NOMO-1 (cell line): ENCODE data around the gene IL10RA.
"Not testable (repeated sequence)": the region's sequence is repeated elsewhere in the genome, so short reads cannot be mapped to it uniquely, and the experiment has no call there.

Source experiments
- DNase-seq, 2 experiments: peaks; one replicate each; lab custom pipeline; 2025; ENCODE audit not compliant: unreplicated experiment in 2 of 2; lab: John Stamatoyannopoulos, UW

The IL10RA gene

DNA sequence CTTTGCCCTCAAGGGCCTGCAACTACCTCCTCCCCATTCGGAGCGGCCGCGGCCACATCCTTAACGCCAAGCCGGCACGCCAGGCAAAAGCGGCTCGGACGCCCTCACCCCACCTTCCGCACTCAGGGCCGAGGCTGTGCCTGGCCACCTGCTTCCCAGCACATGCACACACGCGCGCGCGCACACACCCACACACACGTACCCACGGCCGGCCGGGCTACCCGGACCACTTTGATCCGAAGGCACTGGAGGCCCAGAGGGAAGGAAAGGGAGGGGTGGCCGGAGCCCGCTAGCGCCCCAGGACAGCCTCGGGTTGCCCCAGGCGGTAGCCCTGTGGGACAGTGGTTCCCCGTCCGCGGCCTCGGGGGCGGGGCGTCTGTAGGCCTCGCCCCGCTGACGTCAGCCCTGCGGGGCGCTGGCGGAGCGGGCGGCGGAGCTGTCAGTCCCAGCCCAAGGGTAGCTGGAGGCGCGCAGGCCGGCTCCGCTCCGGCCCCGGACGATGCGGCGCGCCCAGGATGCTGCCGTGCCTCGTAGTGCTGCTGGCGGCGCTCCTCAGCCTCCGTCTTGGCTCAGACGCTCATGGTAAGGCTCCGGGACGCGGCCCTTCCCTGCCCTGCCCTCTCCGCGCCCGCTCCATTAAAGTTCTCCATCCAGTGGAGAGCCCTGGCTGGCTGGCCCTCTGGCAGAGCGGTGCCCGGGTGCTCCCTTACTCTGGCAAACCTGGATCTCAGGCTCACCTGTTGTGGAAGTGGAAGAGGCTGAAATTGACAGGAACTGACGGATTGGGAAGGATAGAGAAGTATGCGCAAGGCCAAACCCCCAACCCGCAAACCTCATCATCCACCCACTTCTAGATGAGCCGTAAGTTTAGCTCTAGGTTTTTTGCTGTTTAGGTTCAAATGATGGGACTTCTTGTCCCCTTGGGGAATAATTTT, at the start of gene IL10RA:
IL10RA (plus strand) TSS at position 442 of the 935 bp plus-strand sequence; CDS start at position 516, 74 bp downstream.
- DNase-seq: peak; percentile 83 to 93

DNA sequence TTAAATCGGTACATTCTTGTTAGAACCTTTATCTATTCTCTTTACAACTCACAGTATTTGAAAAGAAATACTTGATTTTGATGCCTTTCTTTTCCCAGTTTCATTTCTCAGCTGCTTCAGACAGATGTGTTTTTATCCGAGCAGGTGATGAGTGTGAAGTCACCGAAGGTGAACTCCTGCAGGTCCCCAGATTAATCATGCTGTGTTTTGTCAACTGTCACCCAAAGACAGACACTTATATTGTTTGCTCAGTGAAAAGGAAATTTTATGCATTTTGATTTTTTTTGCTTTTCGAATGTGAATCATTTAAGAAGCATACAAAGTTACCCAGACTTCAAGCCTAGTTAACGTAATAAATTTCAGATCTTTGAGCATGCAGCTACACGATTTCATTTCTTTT, 49.2 kb upstream of the IL10RA start:
- DNase-seq: no peak

DNA sequence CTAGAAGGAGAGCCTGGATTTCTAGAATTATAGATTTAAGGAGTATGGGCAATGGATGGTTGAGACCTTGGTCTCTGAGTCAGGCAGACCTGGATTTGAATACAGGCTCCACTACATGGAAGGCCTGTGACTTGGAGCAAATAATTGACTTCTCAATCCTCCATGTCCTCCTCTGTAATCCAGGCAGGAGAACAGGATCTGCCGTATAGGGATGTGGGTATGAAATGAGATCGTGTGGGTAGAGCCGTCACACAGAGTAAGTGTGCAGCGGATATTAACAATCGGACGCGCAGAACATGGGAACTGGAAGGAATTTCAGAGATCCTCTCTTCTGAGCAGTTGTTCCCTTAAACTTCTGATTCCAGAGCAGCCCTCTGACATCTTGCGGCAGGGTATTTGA, 45.5 kb upstream of the IL10RA start:
- no peak for DNase-seq

DNA sequence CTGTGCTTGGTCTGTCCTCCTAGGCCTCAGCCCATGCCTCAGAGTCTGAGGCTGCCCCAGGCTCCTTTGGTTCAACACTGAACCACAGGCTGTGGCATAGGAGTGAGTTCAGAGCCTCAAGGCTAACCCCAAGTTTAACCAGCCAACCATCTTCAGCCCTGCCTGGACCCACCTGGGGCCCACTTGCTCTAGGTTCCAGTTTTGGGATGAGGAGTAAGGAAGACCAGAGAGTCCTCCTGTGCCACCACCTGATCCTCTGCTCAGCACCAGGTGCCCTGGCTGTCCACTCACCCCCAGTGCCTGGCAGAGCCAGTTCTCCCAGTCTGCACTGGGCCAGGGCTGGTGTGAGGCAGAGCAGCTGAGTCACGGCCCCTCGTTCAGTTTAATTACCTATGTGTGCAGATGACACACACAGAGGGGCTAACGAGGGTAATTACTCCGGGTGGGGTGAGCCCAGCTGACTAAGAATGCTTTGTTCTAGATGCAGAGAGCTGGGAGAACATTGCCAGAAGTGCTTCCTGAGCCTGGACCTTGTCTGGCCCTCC, 45.0 kb upstream of the IL10RA start:
- no peak for DNase-seq

DNA sequence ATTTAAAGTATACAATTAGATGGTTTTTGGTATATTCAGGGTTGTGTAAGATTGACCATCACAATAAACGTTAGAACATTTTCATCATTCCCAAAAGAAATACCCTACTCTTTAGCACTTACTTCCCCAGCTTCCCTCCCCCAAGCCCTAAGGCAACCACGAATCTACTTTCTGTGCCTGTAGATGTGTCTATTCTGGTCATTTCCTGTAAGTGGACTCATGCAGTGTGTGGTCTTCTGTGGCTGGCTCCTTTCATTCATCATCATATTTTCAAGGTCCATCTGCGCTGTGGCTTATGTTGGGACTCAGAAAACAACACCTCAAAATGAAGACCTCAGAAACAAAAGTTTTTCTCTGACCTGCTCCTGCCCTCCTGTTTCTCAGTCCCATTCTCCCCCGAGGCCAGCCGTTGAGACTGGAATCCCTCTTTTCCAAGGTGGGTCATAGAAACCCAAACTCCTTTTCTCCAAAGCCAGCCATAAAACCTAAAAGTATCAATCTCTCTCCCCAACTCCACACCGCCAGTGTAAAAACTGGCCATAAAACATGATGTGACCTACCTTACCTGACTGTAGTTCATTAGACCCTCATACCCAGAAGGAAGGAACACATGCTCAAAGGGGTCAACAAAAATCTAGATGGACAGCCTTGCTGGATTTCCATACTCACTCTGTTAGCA, 44.1 kb upstream of the IL10RA start:
- DNase-seq: no peak

DNA sequence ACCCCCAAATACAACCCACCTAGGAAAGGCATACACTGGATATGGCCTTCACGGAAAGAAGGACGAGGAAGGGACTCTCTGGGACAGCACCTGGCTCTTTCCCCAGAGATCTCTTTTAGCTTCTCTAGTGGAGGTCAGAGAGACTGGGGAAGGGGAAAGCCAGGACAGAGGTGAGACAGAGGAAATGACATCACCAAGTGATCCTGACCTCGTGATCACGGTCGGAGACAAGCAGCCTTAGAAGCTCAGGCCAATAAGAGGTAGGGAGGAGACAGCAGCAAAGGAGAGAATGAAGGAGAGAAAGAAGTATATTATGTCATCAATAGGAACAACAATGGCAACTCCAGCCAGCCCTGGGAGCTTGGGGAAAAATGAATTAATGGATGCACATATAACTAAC, 41.6 kb upstream of the IL10RA start:
- no peak for DNase-seq

DNA sequence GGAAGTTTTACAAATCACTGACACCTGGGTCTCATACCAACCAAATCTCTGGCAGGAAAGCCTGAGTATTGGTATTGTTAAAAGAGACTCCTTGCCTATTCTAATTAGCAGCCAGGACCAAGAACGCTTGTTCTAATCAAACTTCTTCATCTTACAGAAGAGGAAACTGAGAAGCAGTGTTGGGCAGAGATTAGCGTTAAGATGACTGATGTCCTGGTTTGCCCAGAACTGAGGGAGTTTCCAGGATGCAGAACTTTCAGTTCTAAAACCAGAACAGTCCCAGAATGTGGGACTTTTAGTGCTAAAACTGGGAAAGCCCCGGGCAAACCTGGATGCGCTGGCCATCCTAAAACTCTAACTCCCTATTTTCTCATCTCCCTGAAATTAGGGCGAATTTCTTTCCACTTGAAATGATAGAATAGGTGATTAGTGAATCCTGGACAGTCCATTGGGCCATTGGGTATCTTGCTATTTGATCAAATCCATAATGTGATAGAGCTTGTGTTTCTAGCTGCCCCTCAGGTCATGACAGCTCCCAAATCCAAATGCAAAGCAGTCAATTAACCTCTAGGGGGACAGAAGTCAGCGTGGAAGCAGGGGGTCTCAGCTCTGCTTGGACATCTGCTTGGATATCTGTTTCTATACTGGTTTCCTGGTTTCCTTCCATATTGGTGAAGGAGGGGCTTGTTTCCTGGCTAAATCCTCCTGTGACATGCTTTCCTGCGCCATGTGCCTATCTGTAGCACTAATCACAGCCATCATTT, 41.0 kb upstream of the IL10RA start:
- no peak for DNase-seq

DNA sequence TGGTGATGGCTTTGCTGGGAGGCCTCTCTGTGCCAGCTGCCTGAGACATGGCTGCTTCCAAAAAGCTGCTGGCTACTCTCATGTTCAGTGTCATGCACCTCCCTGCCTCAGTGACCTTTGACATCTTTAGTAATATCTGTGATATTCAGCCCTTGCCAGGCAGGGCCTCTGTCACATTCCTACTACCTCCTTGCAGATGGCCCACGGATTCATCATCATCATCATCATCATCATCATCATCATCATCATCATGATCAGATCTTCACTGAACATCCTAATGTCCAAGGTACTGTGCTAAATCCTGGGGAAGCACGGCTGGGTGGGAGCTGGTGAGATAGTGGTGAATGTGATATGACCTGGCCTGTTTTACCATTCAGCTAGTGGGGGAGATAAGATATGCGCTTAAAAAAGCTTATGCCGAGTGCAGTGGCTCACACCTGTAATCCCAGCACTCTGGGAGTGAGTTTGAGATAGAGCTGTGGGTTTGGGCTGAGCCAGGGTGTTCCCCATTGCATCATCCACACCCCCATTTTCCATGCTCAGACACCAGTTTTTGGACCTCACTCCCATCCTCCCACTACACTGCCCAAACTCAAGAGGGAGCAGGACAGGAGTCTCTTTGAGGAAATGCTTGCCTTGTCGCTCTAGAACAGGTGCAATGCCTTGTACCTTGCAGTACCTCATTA, 39.9 kb upstream of the IL10RA start:
- no peak for DNase-seq

DNA sequence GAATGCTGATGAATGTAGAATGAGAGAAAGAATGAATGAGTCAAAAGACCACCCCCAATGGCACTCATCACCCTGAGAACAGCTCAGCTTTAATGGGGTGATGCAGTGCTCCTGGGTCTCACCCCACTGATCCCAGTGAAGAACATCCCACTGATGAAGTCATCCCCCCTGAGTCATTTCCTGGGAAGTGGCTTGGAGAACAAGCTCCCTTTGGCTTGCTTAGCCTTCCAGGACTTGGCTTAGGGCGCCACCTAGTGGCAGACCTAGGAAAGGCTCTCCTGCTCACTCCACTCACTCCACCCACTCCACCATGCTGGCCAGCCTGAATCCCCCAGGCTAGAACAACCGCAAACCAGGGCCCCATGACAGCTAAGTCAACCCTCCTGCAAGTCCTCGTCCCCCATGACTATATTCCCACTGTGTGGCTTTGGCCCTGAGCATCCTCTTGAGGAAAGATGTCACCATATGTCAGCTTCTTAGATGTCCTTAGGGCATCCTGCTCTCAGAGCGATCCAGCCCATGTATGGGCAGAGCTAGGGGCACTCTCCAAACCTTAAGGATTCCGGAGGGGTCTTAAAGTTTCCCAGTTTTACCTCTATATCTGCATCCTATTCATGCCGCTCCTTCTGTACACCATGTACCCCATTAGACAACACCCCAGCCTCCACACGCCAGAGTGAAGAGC, 39.2 kb upstream of the IL10RA start:
- peak; percentile 42 to 63 for DNase-seq

DNA sequence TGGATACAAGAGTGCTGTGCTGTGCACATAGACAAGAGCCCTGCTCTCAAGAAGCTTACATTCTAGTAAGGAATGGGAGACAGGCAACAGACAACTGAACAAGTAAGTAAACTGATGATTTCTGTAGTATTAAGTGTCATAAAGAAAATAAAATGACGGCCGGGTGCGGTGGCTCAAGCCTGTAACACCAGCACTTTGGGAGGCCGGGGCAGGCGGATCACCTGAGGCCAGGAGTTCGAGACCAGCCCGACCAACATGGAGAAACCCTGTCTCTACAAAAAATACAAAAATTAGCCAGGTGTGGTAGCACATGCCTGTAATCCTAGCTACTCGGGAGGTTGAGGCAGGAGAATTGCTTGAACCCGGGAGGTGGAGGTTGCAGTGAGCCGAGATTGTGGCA, 38.4 kb upstream of the IL10RA start:
- DNase-seq: not testable (repeated sequence)

DNA sequence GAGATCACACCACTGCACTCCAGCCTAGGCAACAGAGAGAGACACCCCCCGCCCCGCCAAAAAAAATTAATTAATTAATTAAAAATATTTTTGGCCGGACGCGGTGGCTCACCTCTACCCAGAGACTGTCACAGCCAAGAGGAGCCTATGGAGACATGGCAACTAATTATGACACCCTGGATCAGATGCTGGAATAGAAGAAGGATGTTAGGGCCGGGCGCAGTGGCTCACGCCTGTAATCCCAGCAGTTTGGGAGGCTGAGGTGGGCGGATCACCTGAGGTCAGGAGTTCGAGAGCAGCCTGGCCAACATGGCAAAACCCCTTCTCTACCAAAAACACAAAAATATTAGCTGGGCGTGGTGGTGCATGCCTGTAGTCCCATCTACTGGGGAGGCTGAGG, 37.7 kb upstream of the IL10RA start:
- DNase-seq: not testable (repeated sequence)

DNA sequence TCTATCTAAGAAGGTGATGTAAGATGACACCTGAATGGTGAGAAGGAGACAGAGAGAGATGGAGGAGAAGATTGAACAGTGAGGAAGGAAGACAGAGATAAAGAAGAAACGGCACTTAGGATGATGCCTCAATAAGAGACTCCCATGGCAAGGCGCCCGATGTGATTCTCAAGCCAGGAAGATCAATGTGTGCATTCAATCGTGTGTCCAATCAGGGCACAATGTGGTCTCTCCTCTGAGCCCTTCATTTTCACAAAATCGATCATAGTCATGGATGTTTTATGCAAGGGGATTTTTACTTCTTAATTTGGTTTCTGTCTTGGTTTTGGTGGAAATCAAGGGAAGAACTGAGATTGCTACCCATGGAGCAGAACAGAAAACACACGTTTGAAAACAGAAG, 37.1 kb upstream of the IL10RA start:
- no peak for DNase-seq

DNA sequence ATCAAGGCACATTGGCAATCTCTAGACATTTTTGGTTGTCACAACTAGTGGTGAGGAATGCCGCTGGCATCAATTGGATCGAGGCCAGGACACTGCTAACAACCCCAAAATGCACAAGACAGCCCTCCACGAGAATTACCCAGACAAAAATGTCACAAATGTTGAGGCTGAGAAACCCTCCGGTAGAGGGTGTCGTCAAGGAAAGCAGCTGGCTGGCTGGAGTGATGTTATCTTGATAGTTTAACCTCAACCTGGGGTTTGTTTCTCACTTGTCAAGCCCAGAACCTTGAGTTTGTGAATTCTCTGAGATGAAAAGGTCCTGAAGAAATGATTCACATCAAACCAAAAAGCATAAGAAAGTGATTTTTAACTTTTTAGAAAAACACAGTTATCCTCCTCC, 35.9 kb upstream of the IL10RA start:
- peak; percentile 25 to 43 for DNase-seq

DNA sequence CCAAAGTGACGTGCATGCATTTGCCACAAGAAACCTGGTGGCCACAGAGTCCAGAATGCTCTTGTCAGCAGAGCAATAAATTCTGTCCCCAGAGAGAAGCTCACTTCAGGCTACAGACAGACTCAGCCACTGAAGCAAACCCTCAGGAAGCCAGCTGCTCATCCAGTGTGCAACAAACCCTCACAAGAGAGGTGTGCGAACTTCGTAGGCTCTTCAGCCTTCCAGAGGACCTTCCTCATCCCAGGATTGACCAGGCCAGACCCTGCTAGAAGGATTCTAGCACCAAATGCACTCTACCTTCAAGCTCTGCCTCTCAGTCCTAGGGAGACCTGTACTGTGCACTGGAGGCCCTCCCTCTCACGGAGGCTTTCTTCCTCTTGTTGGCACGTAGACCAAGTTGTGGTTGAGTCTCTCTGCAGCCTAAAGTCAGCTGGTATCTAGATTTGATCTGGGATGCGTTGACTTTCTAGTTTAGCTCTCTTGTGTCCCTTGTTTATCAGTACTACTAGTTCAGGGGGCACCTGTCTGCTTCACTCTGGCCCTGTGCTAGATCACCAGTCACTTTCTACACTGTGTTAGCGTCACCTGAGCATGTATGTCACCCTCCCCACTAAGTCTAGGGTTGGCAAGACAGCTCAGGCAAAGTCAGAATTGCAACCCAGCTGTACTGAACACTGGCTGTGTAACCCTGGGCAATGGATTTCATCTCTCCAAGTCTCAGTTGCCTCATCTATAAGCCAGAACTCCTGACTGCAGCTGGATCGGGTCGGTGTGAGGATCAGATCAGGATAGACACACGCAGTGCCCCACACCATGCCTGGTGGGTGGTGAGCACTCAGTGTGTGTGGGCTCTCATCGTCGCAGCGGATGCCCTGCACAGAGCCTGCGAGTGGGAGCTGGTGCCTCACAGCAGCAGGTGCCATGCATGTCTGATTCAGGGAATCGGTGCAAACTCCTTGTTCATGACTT, 34.9 kb upstream of the IL10RA start:
- DNase-seq: peak; percentile 57 to 73

DNA sequence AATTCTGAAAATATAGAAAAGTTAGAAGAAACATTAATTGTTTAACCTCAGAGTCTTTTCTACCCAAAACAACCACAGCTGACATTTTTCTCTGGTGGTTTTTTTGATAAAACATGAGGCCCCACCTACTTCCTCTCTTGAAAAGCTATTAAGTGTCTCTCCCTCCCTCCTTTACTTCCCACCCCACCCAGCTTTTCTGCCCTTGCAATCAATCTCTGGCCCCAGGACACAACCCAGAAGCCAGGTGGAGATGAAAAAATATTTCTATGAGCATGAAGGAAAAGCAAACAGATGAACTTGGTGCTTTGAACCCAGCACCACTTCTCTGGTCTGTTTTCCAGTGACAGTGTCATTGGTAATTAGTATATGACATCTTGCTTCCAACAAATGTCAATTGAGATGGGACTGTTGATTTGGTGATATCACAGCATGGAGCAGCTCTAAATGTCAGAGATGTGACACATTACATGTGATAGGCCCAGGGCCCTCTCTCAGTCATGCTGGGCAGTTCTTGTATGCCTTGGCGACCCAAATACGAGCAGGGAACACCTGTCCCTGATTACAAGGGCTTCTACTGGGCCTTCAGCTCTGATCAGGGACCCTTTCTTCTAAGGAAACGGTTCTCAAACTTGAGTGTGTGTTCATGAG, 33.0 kb upstream of the IL10RA start:
- DNase-seq: peak; percentile 59 to 68

DNA sequence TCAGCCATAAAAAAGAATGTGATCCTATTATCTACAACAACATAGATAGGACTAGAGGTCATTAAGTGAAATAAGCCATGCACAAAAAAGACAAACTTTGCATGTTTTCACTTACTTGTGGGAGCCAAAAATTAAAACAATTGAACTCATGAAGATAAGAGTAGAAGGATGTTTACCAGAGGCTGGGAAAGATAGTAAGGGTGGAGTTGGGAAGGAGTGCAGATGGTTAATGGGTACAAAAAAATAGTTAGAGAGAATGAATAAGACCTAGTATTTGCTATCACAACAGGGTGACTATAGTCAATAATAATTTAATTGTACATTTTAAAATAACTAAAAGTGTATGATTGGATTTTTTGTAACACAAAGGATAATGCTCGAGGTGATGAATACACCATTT, 27.2 kb upstream of the IL10RA start:
- DNase-seq: no peak

DNA sequence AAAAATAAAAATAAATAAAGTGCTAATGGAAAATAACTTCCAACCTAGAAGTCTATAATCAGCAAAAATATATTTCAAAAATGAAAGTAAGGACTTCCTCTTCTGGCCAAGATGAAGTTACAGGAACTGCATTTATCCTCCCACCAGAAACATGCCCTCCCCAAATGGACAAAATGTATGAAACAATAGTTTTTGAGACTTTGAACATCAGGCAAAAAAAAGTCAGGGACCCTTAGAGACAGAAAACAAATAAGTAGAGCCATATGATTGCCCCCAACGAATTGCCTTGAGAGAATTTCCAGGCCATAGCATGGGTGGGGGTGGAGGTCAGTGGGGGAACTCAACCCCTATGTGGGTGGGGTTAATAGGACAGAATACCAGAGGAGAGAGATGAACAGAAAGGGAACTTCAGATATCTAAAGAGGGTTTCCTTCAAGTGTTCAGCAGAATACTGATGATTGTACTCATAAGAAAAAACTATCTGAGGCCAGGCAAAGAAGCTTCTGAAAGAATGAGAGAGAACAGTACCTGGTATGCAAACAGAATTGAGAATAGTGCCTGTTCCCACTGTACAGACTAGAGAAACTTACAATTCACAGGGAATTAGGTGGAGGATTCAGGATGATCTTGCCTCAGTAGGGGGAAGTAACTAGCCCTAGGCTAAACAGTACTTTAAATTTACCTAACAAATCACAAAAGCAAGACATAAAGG, 26.6 kb upstream of the IL10RA start:
- peak; percentile 46 to 82 for DNase-seq

DNA sequence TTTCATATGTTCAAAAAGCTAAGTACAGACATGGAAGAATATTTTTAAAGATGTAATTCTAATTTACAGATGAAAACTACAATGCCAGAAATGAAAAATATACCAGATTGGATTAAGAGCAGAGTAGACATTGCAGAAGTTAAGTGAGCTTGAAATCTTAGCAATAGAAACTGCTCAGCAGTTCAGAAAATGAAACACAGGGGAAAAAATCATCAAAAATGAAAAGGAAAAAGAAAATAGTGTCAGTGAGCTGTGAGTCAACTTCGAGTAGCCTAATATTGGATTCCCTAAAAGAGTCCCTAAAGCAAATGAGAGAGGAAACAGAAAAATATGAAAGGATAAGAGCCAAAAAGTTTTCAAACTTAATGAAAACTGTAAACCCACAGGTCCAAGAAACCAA, 25.8 kb upstream of the IL10RA start:
- no peak for DNase-seq
